ENCODE measurements around the gene DDX6. TPM values are rescaled to one million over a fixed set of nuclear protein-coding genes. Genes with fewer than 3 reads are reported as not detected.

Gene DDX6
- total and polyA plus RNA-seq, 2 experiments from 2014 or later = 68.3 to 205 TPM

- no peak for TF ChIP-seq ZNF114 (CRISPR knock-in tag; IDR thresholded peaks at IDR 0.05)
Measured at GRCh38 chr11:118797510-118797909, 6.5 kb upstream of the DDX6 start (continued).

- H2AFZ ChIP-seq = no peak overlapping the region
- H3K4me2 ChIP-seq = peak overlapping the region; percentile 78
- H3K79me2 ChIP-seq (replicated peaks; ENCODE audit: insufficient read depth) = peaks cover 36% of the 10 kb centered on the region
- Mint-ChIP-seq H3K36me3 (ENCODE audit: low read depth) (peaks cover 7% of the 10 kb centered on the region), H3K27ac (peak overlapping the region; percentile 99), H3K9me3 (no peaks in the 10 kb centered on the region; the same call in 2 of the 3 replicates), H3K4me1 (peaks cover 17% of the 10 kb centered on the region), H3K27me3 (ENCODE audit: insufficient read depth, low read depth, poor library complexity) (peaks cover 14% of the 10 kb centered on the region), H3K4me3 (peak overlapping the region; percentile 98)
- no peaks in the 10 kb centered on the region for H3F3A ChIP-seq (replicated peaks; ENCODE audit: low read depth)
- DNase-seq (ENCODE audit: low spot score) (peak; percentile 97), ATAC-seq (peak; percentile 73)
- no peaks in the 10 kb centered on the region for H3K9me2 ChIP-seq (ENCODE audit: insufficient read depth)
- H3K27ac ChIP-seq (ENCODE audit: low read depth) = peak overlapping the region; percentile 99
- TF ChIP-seq NANOG (IDR thresholded peaks at IDR 0.05; ENCODE audit: borderline replicate concordance) = no peak
- TF ChIP-seq CREB1 (CRISPR knock-in tag; IDR thresholded peaks at IDR 0.05; ENCODE audit: low read depth) = no peak
- TF ChIP-seq POLR2AphosphoS5 (IDR thresholded peaks at IDR 0.05; ENCODE audit: low read depth) = peak; percentile 97
- H3K4me3 ChIP-seq = peak overlapping the region; percentile 97
- peaks cover 17% of the 10 kb centered on the region for H4K20me1 ChIP-seq (replicated peaks; ENCODE audit: insufficient read depth)
- H3K4me1 ChIP-seq (ENCODE audit: insufficient read depth) = peaks cover 19% of the 10 kb centered on the region
- no peaks in the 10 kb centered on the region for H3K36me3 ChIP-seq (ENCODE audit: insufficient read depth)
- H3K27me3 ChIP-seq (ENCODE audit: insufficient read depth) = no peaks in the 10 kb centered on the region
Measured at GRCh38 chr11:118792570-118793124, 1.7 kb upstream of the DDX6 start.

- Histone ChIP-seq H3K9me2 (ENCODE audit: insufficient read depth) (no peaks in the 10 kb centered on the region), H2AFZ (no peak overlapping the region), H3K27me3 (ENCODE audit: insufficient read depth) (no peaks in the 10 kb centered on the region), H3K4me2 (peak overlapping the region; percentile 78), H3K4me3 (peak overlapping the region; percentile 97), H3K36me3 (ENCODE audit: insufficient read depth) (no peaks in the 10 kb centered on the region), H3K27ac (ENCODE audit: low read depth) (peak overlapping the region; percentile 99), H3F3A (replicated peaks; ENCODE audit: low read depth) (no peaks in the 10 kb centered on the region), H4K20me1 (replicated peaks; ENCODE audit: insufficient read depth) (peaks cover 23% of the 10 kb centered on the region), H3K79me2 (replicated peaks; ENCODE audit: insufficient read depth) (peaks cover 42% of the 10 kb centered on the region), H3K4me1 (ENCODE audit: insufficient read depth) (peaks cover 23% of the 10 kb centered on the region)
- Mint-ChIP-seq H3K4me3 (peak overlapping the region; percentile 98), H3K27me3 (ENCODE audit: insufficient read depth, low read depth, poor library complexity) (peaks cover 14% of the 10 kb centered on the region), H3K4me1 (peaks cover 17% of the 10 kb centered on the region), H3K27ac (peak overlapping the region; percentile 99), H3K9me3 (no peaks in the 10 kb centered on the region; the same call in 2 of the 3 replicates), H3K36me3 (ENCODE audit: low read depth) (peaks cover 11% of the 10 kb centered on the region)
- peak; percentile 20 for ATAC-seq
- DNase-seq (ENCODE audit: low spot score) = peak; percentile 51
- TF ChIP-seq CREB1 (CRISPR knock-in tag; IDR thresholded peaks at IDR 0.05; ENCODE audit: low read depth) (no peak), ZNF331 (CRISPR knock-in tag; IDR thresholded peaks at IDR 0.05; ENCODE audit: low read depth) (no peak), ETS1 (IDR thresholded peaks at IDR 0.05) (no peak), JUNB (IDR thresholded peaks at IDR 0.05; ENCODE audit: unreplicated experiment) (no peak), STAT1 (IDR thresholded peaks at IDR 0.05; ENCODE audit: unreplicated experiment) (no peak), ZNF462 (CRISPR knock-in tag; IDR thresholded peaks at IDR 0.05) (no peak), EZH2 (IDR thresholded peaks at IDR 0.05; ENCODE audit: low read depth, unreplicated experiment) (no peak), EZH2phosphoT487 (IDR thresholded peaks at IDR 0.05; ENCODE audit: unreplicated experiment) (no peak), POLR2AphosphoS5 (IDR thresholded peaks at IDR 0.05; ENCODE audit: low read depth) (no peak; the same call in 1 of the 2 replicates)
Measured at GRCh38 chr11:118791961-118792569, 1.1 kb upstream of the DDX6 start.
